ENCODE measurements around the gene ACOXL. TPM values are rescaled to one million over a fixed set of nuclear protein-coding genes. Genes with fewer than 3 reads are reported as not detected.

Gene ACOXL
- total and polyA plus RNA-seq, 2 of the 8 experiments (the other 6 are each of a cell fraction or from before 2014, with no cell fraction given), result 11.4 to 20.6 TPM

- no peaks in the 10 kb centered on the region for H3K79me2 ChIP-seq (ENCODE audit: control insufficient read depth in 1 of 2, insufficient read depth in 2 of 2, low read length in 2 of 2)
- no peak overlapping the region for H3K14ac ChIP-seq (ENCODE audit: insufficient read length)
- H3K9ac ChIP-seq (replicated peaks in 1 of 4; ENCODE audit: extremely low read depth in 1 of 4, low read depth in 3 of 4, low read length in 3 of 4), result no peak overlapping the region
- no peak overlapping the region for H3K23ac ChIP-seq (ENCODE audit: insufficient read length)
- no peaks in the 10 kb centered on the region for H4K20me1 ChIP-seq (replicated peaks in 1 of 2; ENCODE audit: control insufficient read depth in 1 of 2, insufficient read depth in 2 of 2, low read length in 2 of 2)
- H2BK5ac ChIP-seq (ENCODE audit: low read depth, low read length), result no peak overlapping the region
- no peak overlapping the region for H3K56ac ChIP-seq (replicated peaks; ENCODE audit: insufficient read length, low read depth, low read length)
- H3K79me1 ChIP-seq (ENCODE audit: low read depth, low read length), result no peaks in the 10 kb centered on the region
- H3K4me1 ChIP-seq (replicated peaks in 1 of 4; ENCODE audit: control insufficient read depth in 3 of 4, insufficient read depth in 4 of 4, low read length in 3 of 4), result no peaks in the 10 kb centered on the region
- H3K36me3 ChIP-seq (ENCODE audit: control insufficient read depth in 2 of 4, insufficient read depth in 4 of 4, low read length in 3 of 4), result no peaks in the 10 kb centered on the region
- no peak overlapping the region for H3K4me2 ChIP-seq (ENCODE audit: insufficient read depth in 1 of 2, low read depth in 2 of 2, low read length in 2 of 2)
- no peak overlapping the region for H2BK120ac ChIP-seq (replicated peaks; ENCODE audit: low read depth, low read length)
- H3K4me3 ChIP-seq (ENCODE audit: extremely low read depth in 1 of 4, insufficient read depth in 2 of 4, low read depth in 3 of 4, low read length in 4 of 4), result no peak overlapping the region
- POLR2A ChIA-PET (ENCODE audit: partially characterized antibody), result no interaction called here
- no peaks in the 10 kb centered on the region for H3K27me3 ChIP-seq (replicated peaks in 1 of 4; ENCODE audit: control insufficient read depth in 3 of 4, extremely low read depth in 1 of 4, insufficient read depth in 3 of 4, low read length in 3 of 4)
- FAIRE-seq (no peak), DNase-seq (ENCODE audit: low read depth in 1 of 2, low spot score in 2 of 2) (no peak)
- H2BK20ac ChIP-seq (ENCODE audit: low read length), result no peak overlapping the region
- no peaks in the 10 kb centered on the region for H3K9me3 ChIP-seq (ENCODE audit: insufficient read depth in 2 of 2, low read depth in 1 of 2, low read length in 1 of 2)
- no peak overlapping the region for H3K27ac ChIP-seq (ENCODE audit: low read depth, low read length)
- no peak overlapping the region for H2BK12ac ChIP-seq (ENCODE audit: low read depth, low read length)
- no peak overlapping the region for H4K91ac ChIP-seq (replicated peaks; ENCODE audit: insufficient read length, low read length)
- 79% methylated on average over 2 of the region's 2 CpGs; no CpG with 5 or more reads in 1 of the 2 experiments for WGBS, 2 experiments (ENCODE audit: extremely low coverage in 1 of 2, insufficient coverage in 1 of 2, insufficient read length in 1 of 2, insufficient replicate concordance in 2 of 2, low coverage in 1 of 2, low lambda C conversion rate in 2 of 2, missing lambda C conversion rate in 1 of 2)
- no peak overlapping the region for H3K4ac ChIP-seq (replicated peaks; ENCODE audit: insufficient read length, low read depth, low read length)
- no peaks in the 10 kb centered on the region for H3K23me2 ChIP-seq (ENCODE audit: low read depth, low read length)
- no peak overlapping the region for H2BK15ac ChIP-seq (ENCODE audit: low read length)
- CTCF ChIA-PET (ENCODE audit: partially characterized antibody), result no interaction called here
- no peak overlapping the region for H2AFZ ChIP-seq (ENCODE audit: low read length)
- H4K5ac ChIP-seq (ENCODE audit: insufficient read length, low read depth, low read length), result no peak overlapping the region
- no peak overlapping the region for H4K8ac ChIP-seq (ENCODE audit: extremely low read depth, insufficient read depth, low read length)
- H2AK5ac ChIP-seq (ENCODE audit: low read depth, low read length), result no peak overlapping the region
- H3K18ac ChIP-seq (ENCODE audit: extremely low read depth, low read length), result no peak overlapping the region
- TF ChIP-seq CHD7 (IDR thresholded peaks at IDR 0.05; ENCODE audit: insufficient replicate concordance, low read length), result no peak
Observed at GRCh38 chr2:110941226-110941625, 208.9 kb downstream of the ACOXL start.
